Raji (cell line): Measurements from ENCODE around the gene SEC14L3.

Experiments used
- POLR2A ChIP-seq: IDR thresholded peaks from 2 replicates; pipeline ENCODE4 v1.6.1; 2011; ENCODE audit warnings: low read depth, low read length, control low read depth; ENCODE audit not compliant: insufficient read depth

Gene SEC14L3

GRCh38 chr22:30471616-30472318 lies at the start of gene SEC14L3:
Gene SEC14L3, minus strand, starts transcription at chr22:30472017. Its CDS starts 59 bp downstream, at chr22:30471958.
- TF ChIP-seq POLR2A = no peak

GRCh38 chr22:30519842-30520425 lies 48.1 kb upstream of the SEC14L3 start:
- no peak for TF ChIP-seq POLR2A

- TF ChIP-seq POLR2A = no peak
These were observed 44.9 kb upstream of the SEC14L3 start for GRCh38 chr22:30516731-30517130.

- TF ChIP-seq POLR2A = no peak
These were observed 44.5 kb upstream of the SEC14L3 start for GRCh38 chr22:30516273-30516672.

GRCh38 chr22:30514252-30514651 lies 42.4 kb upstream of the SEC14L3 start:
- no peak for TF ChIP-seq POLR2A

- no peak for TF ChIP-seq POLR2A
These were observed 41.6 kb upstream of the SEC14L3 start for GRCh38 chr22:30513462-30513861.

- no peak for TF ChIP-seq POLR2A
These were observed 40.1 kb upstream of the SEC14L3 start for GRCh38 chr22:30511911-30512310.

GRCh38 chr22:30511109-30511508 lies 39.3 kb upstream of the SEC14L3 start:
- TF ChIP-seq POLR2A = no peak

GRCh38 chr22:30508216-30508615 lies 36.4 kb upstream of the SEC14L3 start:
- no peak for TF ChIP-seq POLR2A

- TF ChIP-seq POLR2A = no peak
These were observed 35.9 kb upstream of the SEC14L3 start for GRCh38 chr22:30507670-30508069.

- TF ChIP-seq POLR2A = no peak
These were observed 34.7 kb upstream of the SEC14L3 start for GRCh38 chr22:30506507-30506968.

GRCh38 chr22:30503551-30503950 lies 31.7 kb upstream of the SEC14L3 start:
- TF ChIP-seq POLR2A = no peak

- TF ChIP-seq POLR2A = no peak
These were observed 31.1 kb upstream of the SEC14L3 start for GRCh38 chr22:30502911-30503310.

GRCh38 chr22:30502153-30502552 lies 30.3 kb upstream of the SEC14L3 start:
- no peak for TF ChIP-seq POLR2A

GRCh38 chr22:30500628-30501027 lies 28.8 kb upstream of the SEC14L3 start:
- TF ChIP-seq POLR2A = no peak

GRCh38 chr22:30497466-30498150 lies 25.8 kb upstream of the SEC14L3 start:
- no peak for TF ChIP-seq POLR2A

GRCh38 chr22:30495041-30495784 lies 23.4 kb upstream of the SEC14L3 start:
- no peak for TF ChIP-seq POLR2A
